ENCODE data around the gene ZNF316. TPM values are rescaled to one million over a fixed set of nuclear protein-coding genes. Genes with fewer than 3 reads are reported as not detected.

ZNF316 gene
- total RNA-seq, 1 experiment from 2014 or later: 15.1 TPM

GRCh38 chr7:6615723-6616555 lies 21.2 kb upstream of the ZNF316 start (continued):
- no peak for TF ChIP-seq NFATC4 (CRISPR knock-in tag; IDR thresholded peaks at IDR 0.05)
- 0 out of 2 replicates have a peak, but pooled peaks have one; percentile 45 for TF ChIP-seq CBFB (CRISPR knock-in tag; IDR thresholded peaks at IDR 0.05; ENCODE audit: low read depth)
- no peak for TF ChIP-seq ZNF425 (CRISPR knock-in tag; conservative IDR thresholded peaks at IDR 0.05)
- TF ChIP-seq ZNF232 (CRISPR knock-in tag; IDR thresholded peaks at IDR 0.05): no peak
- no peak for TF ChIP-seq NFYB (CRISPR knock-in tag; conservative IDR thresholded peaks at IDR 0.05; ENCODE audit: low read depth)
- no peak for TF ChIP-seq ZMAT4 (CRISPR knock-in tag; IDR thresholded peaks at IDR 0.05)
- no peak for TF ChIP-seq ZNF317 (CRISPR knock-in tag; IDR thresholded peaks at IDR 0.05; ENCODE audit: borderline replicate concordance, low read depth)
- 0 out of 2 replicates have a peak, but pooled peaks have one; percentile 5 for TF ChIP-seq HMGXB4 (CRISPR knock-in tag; IDR thresholded peaks at IDR 0.05)
- no peak for TF ChIP-seq TEAD4 (CRISPR knock-in tag; IDR thresholded peaks at IDR 0.05)
- TF ChIP-seq RELA (CRISPR knock-in tag; IDR thresholded peaks at IDR 0.05; ENCODE audit: borderline replicate concordance): no peak
- no peak for TF ChIP-seq ZNF512 (CRISPR knock-in tag; IDR thresholded peaks at IDR 0.05; ENCODE audit: borderline replicate concordance)
- no peak for TF ChIP-seq ATF3 (CRISPR knock-in tag; conservative IDR thresholded peaks at IDR 0.05)
- no peak for TF ChIP-seq SOX15 (CRISPR knock-in tag; IDR thresholded peaks at IDR 0.05)
- no peak for TF ChIP-seq ZNF219 (CRISPR knock-in tag; IDR thresholded peaks at IDR 0.05; ENCODE audit: borderline replicate concordance)
- no peak for TF ChIP-seq ZNF263 (CRISPR knock-in tag; IDR thresholded peaks at IDR 0.05; ENCODE audit: low read depth)
- no peak; the same call in 1 of the 2 replicates for TF ChIP-seq MYBL2 (CRISPR knock-in tag; IDR thresholded peaks at IDR 0.05)
- TF ChIP-seq NFE2L1 (CRISPR knock-in tag; IDR thresholded peaks at IDR 0.05): no peak
- peak; percentile 68; the same call in 1 of the 2 replicates for TF ChIP-seq ZNF138 (CRISPR knock-in tag; conservative IDR thresholded peaks at IDR 0.05)
- TF ChIP-seq MLX (CRISPR knock-in tag; IDR thresholded peaks at IDR 0.05): no peak
- no peak for TF ChIP-seq USF2 (CRISPR knock-in tag; IDR thresholded peaks at IDR 0.05)
- TF ChIP-seq JUN (CRISPR knock-in tag; IDR thresholded peaks at IDR 0.05): no peak
- TF ChIP-seq TEAD1 (CRISPR knock-in tag; IDR thresholded peaks at IDR 0.05): no peak
- TF ChIP-seq SMAD3 (CRISPR knock-in tag; IDR thresholded peaks at IDR 0.05; ENCODE audit: borderline replicate concordance): no peak
- 0 out of 2 replicates have a peak, but pooled peaks have one; percentile 48 for TF ChIP-seq AFF4 (CRISPR knock-in tag; IDR thresholded peaks at IDR 0.05; ENCODE audit: borderline replicate concordance)
- no peak for TF ChIP-seq USF1 (CRISPR knock-in tag; IDR thresholded peaks at IDR 0.05)

Data from WTC11 (cell line).